H9 (cell line): ENCODE results near the gene SPRR4. TPM values are rescaled to one million over a fixed set of nuclear protein-coding genes. Genes with fewer than 3 reads are reported as not detected.

Experiments
- DNase-seq: peaks from one replicate; pipeline ENCODE4 v3.0.0-alpha.2; 2017
- H2AFZ ChIP-seq: one replicate; pipeline ENCODE4 v1.6.1; 2013; ENCODE audit warnings: mild to moderate bottlenecking, low read length, control low read depth, moderate library complexity
- H2AK5ac ChIP-seq: 2 replicates; pipeline ENCODE4 v1.6.1; 2013; ENCODE audit warnings: low read length, control low read depth, mixed read lengths; ENCODE audit not compliant: insufficient read length
- H2BK120ac ChIP-seq: one replicate; pipeline ENCODE4 v1.6.1; 2013; ENCODE audit warnings: low read depth, mild to moderate bottlenecking, low read length, control low read depth, inconsistent platforms; ENCODE audit not compliant: poor library complexity, severe bottlenecking
- H2BK12ac ChIP-seq: 2 replicates; pipeline ENCODE4 v1.6.1; 2013; ENCODE audit warnings: low read length, control low read depth, mixed read lengths, low read depth; ENCODE audit not compliant: insufficient read length
- H2BK15ac ChIP-seq: 2 replicates; pipeline ENCODE4 v1.6.1; 2013; ENCODE audit warnings: low read depth, low read length, control low read depth
- H2BK20ac ChIP-seq: one replicate; pipeline ENCODE4 v1.6.1; 2013; ENCODE audit warnings: low read depth, mild to moderate bottlenecking, low read length, control low read depth, inconsistent platforms; ENCODE audit not compliant: poor library complexity, severe bottlenecking
- H2BK5ac ChIP-seq: 2 replicates; pipeline ENCODE4 v1.6.1; 2013; ENCODE audit warnings: low read length, control low read depth, mixed read lengths; ENCODE audit not compliant: insufficient read length
- H3K14ac ChIP-seq: 2 replicates; pipeline ENCODE4 v1.6.1; 2013; ENCODE audit warnings: low read length, control low read depth; ENCODE audit not compliant: insufficient read depth
- H3K18ac ChIP-seq: 2 replicates; pipeline ENCODE4 v1.6.1; 2013; ENCODE audit warnings: low read depth, mild to moderate bottlenecking, mixed read lengths, low read length, control low read depth; ENCODE audit not compliant: insufficient read length
- H3K23ac ChIP-seq: 2 replicates; pipeline ENCODE4 v1.6.1; 2013; ENCODE audit warnings: low read length, control low read depth, mixed read lengths, low read depth; ENCODE audit not compliant: insufficient read length
- H3K23me2 ChIP-seq: 2 replicates; pipeline ENCODE4 v1.6.1; 2013; ENCODE audit warnings: low read depth, mild to moderate bottlenecking, mixed read lengths, low read length, control low read depth; ENCODE audit not compliant: insufficient read length, poor library complexity, severe bottlenecking
- H3K27ac ChIP-seq: 2 replicates; pipeline ENCODE4 v1.5.1; 2013; ENCODE audit warnings: low read length, control low read depth, mixed read lengths, low read depth; ENCODE audit not compliant: insufficient read length
- H3K27me3 ChIP-seq: 2 replicates; pipeline ENCODE4 v1.6.1; 2013; ENCODE audit warnings: low read length, control low read depth, inconsistent platforms; ENCODE audit not compliant: insufficient read depth
- H3K4ac ChIP-seq: 2 replicates; pipeline ENCODE4 v1.6.1; 2013; ENCODE audit warnings: low read depth, mild to moderate bottlenecking, control low read depth, inconsistent platforms, low read length, moderate library complexity
- H3K4me1 ChIP-seq: 2 replicates; pipeline ENCODE4 v1.6.1; 2013; ENCODE audit warnings: low read length, control low read depth, inconsistent platforms; ENCODE audit not compliant: insufficient read depth
- H3K4me2 ChIP-seq: 2 replicates; pipeline ENCODE4 v1.6.1; 2013; ENCODE audit warnings: low read length, control low read depth, mixed read lengths; ENCODE audit not compliant: insufficient read length, insufficient read depth
- H3K56ac ChIP-seq: 2 replicates; pipeline ENCODE4 v1.6.1; 2013; ENCODE audit warnings: low read depth, mild to moderate bottlenecking, mixed read lengths, low read length, control low read depth; ENCODE audit not compliant: insufficient read length
- H3K79me1 ChIP-seq: 2 replicates; pipeline ENCODE4 v1.6.1; 2013; ENCODE audit warnings: low read depth, mild to moderate bottlenecking, moderate library complexity, low read length, control low read depth, inconsistent platforms; ENCODE audit not compliant: insufficient read depth, poor library complexity, severe bottlenecking
- H3K79me2 ChIP-seq: 2 replicates; pipeline ENCODE4 v1.6.1; 2013; ENCODE audit warnings: low read length, control low read depth, inconsistent platforms; ENCODE audit not compliant: insufficient read depth
- H3K9ac ChIP-seq: 2 replicates; pipeline ENCODE4 v1.6.1; 2013; ENCODE audit warnings: low read length, control low read depth, mixed read lengths; ENCODE audit not compliant: insufficient read length; ENCODE audit errors: extremely low read depth
- H3K9me3 ChIP-seq: one replicate; pipeline ENCODE4 v1.6.1; 2013; ENCODE audit warnings: low read depth, low read length, inconsistent platforms; ENCODE audit not compliant: control insufficient read depth
- H3T11ph ChIP-seq: one replicate; pipeline ENCODE4 v1.6.1; 2013; ENCODE audit warnings: mild to moderate bottlenecking, low read length, control low read depth, inconsistent platforms
- H4K20me1 ChIP-seq: one replicate; pipeline ENCODE4 v1.6.1; 2013; ENCODE audit not compliant: control insufficient read depth, insufficient read length, insufficient read depth
- H4K5ac ChIP-seq: 2 replicates; pipeline ENCODE4 v1.6.1; 2013; ENCODE audit warnings: low read depth, mild to moderate bottlenecking, mixed read lengths, low read length, control low read depth; ENCODE audit not compliant: insufficient read length
- H4K8ac ChIP-seq: replicated peaks from 2 replicates; pipeline ENCODE4 v1.6.1; 2013; ENCODE audit warnings: low read length, control low read depth, mixed read lengths, low read depth; ENCODE audit not compliant: insufficient read length
- H4K91ac ChIP-seq: 2 replicates; pipeline ENCODE4 v1.6.1; 2013; ENCODE audit warnings: low read depth, mild to moderate bottlenecking, moderate library complexity, mixed read lengths, low read length, control low read depth; ENCODE audit not compliant: insufficient read length
- H3K27ac Mint-ChIP-seq, 3 experiments: 2 replicates in 2 of 3; 3 replicates in 1 of 3; pipeline ENCODE4 v1.8.0; 2020 to 2021; ENCODE audit warnings: mixed read lengths in 3 of 3, mild to moderate bottlenecking in 1 of 3, moderate library complexity in 1 of 3
- H3K27me3 Mint-ChIP-seq: 2 replicates; pipeline ENCODE4 v1.8.0; 2021; ENCODE audit warnings: low read depth, mild to moderate bottlenecking, moderate library complexity, mixed read lengths
- H3K36me3 Mint-ChIP-seq, 3 experiments: 2 replicates in 2 of 3; 3 replicates in 1 of 3; pipeline ENCODE4 v1.8.0; 2020 to 2021; ENCODE audit warnings: low read depth in 3 of 3, mixed read lengths in 3 of 3; ENCODE audit not compliant: insufficient read depth in 1 of 3
- H3K4me1 Mint-ChIP-seq, 2 experiments: 2 replicates each; pipeline ENCODE4 v1.8.0; 2020; ENCODE audit warnings: mixed read lengths in 2 of 2
- H3K4me3 Mint-ChIP-seq, 2 experiments: 2 replicates in 1 of 2; 3 replicates in 1 of 2; pipeline ENCODE4 v1.8.0; 2020 to 2021; ENCODE audit warnings: mild to moderate bottlenecking in 2 of 2, mixed read lengths in 2 of 2, moderate library complexity in 1 of 2
- H3K9me3 Mint-ChIP-seq, 2 experiments: 2 replicates in 1 of 2; 3 replicates in 1 of 2; pipeline ENCODE4 v1.8.0; 2020; ENCODE audit warnings: mild to moderate bottlenecking in 2 of 2, mixed read lengths in 2 of 2, moderate library complexity in 1 of 2
- CTCF ChIP-seq: fragments of 200-600 bp; sonication (generic); conservative IDR thresholded peaks from 3 replicates; pipeline ENCODE4 v1.8.0; 2021; ENCODE audit warnings: antibody characterized with exemption, mild to moderate bottlenecking
- WGBS: extraction: QIAGEN DNeasy Blood & Tissue Kit; methylation state at CpG from one replicate; pipeline ENCODE4 v1.1.7; 2013; ENCODE audit warnings: missing lambda C conversion rate, low lambda C conversion rate, mixed read lengths; ENCODE audit not compliant: insufficient read length; ENCODE audit errors: extremely low coverage; 5-methylcytosine and 5-hydroxymethylcytosine counted together
- total RNA-seq: library from RNA; stranded (reverse); gene quantifications from 2 replicates; pipeline ENCODE4 v1.2.1, GENCODE V29; 2021

The SPRR4 gene
- total RNA-seq, 1 experiment from 2014 or later, result not detected

- no peak overlapping the region for H2BK15ac ChIP-seq
- H3K4me1 ChIP-seq, result no peaks in the 10 kb centered on the region; the same call in 1 of the 2 replicates
- TF ChIP-seq CTCF, result no peak
- WGBS, result no CpG with 5 or more reads among the region's 1 CpG
- no peaks in the 10 kb centered on the region for H3K79me2 ChIP-seq
- H3K36me3 Mint-ChIP-seq, result peaks cover 0 to 4% (median 0%) of the 10 kb centered on the region in 3 experiments; a peak in 3 of 7 replicates
- H3K18ac ChIP-seq, result no peak overlapping the region
- no peak overlapping the region for H2BK12ac ChIP-seq
- H2AFZ ChIP-seq, result no peak overlapping the region
- H3K27me3 ChIP-seq, result no peaks in the 10 kb centered on the region
- no peaks in the 10 kb centered on the region for H3K79me1 ChIP-seq
- H2AK5ac ChIP-seq, result no peak overlapping the region
- H3K9me3 Mint-ChIP-seq, result peaks cover 12 to 21% of the 10 kb centered on the region in 2 experiments; a peak in 3 of 5 replicates
- no peak for DNase-seq
- H4K5ac ChIP-seq, result no peak overlapping the region
- no peak overlapping the region for H3T11ph ChIP-seq
- H3K27ac Mint-ChIP-seq, result peak overlapping the region in 1 of 3 experiments; percentile 63; a peak in 1 of 7 replicates
- H4K91ac ChIP-seq, result no peak overlapping the region
- H3K56ac ChIP-seq, result no peak overlapping the region
- H4K8ac ChIP-seq, result no peak overlapping the region
- no peak overlapping the region for H2BK20ac ChIP-seq
- no peak overlapping the region for H3K4me3 Mint-ChIP-seq
- no peak overlapping the region for H2BK5ac ChIP-seq
- H3K14ac ChIP-seq, result no peak overlapping the region
- H3K4me2 ChIP-seq, result no peak overlapping the region
- H3K27ac ChIP-seq, result no peak overlapping the region
- no peaks in the 10 kb centered on the region for H3K23me2 ChIP-seq
- peaks cover 10 to 19% of the 10 kb centered on the region in 2 experiments for H3K4me1 Mint-ChIP-seq
- peaks cover 5% of the 10 kb centered on the region; the same call in 1 of the 2 replicates for H3K27me3 Mint-ChIP-seq
- H2BK120ac ChIP-seq, result no peak overlapping the region
- H3K23ac ChIP-seq, result no peak overlapping the region
- no peaks in the 10 kb centered on the region for H4K20me1 ChIP-seq
- H3K9me3 ChIP-seq, result no peaks in the 10 kb centered on the region
- no peak overlapping the region for H3K9ac ChIP-seq
- no peak overlapping the region for H3K4ac ChIP-seq
Observed at GRCh38 chr1:153000294-153000693, 29.8 kb downstream of the SPRR4 start.
